K562 (cell line): ENCODE measurements around the gene TRAPPC2L.

Source experiments
- BCOR ChIP-seq: fragments of 450-650 bp; IDR thresholded peaks from 2 replicates; pipeline ENCODE4 v1.6.1; 2016
- BRF2 ChIP-seq: IDR thresholded peaks from 3 replicates; pipeline ENCODE4 v1.6.1; 2011; ENCODE audit warnings: borderline replicate concordance, mild to moderate bottlenecking; ENCODE audit not compliant: insufficient read length, insufficient read depth
- CTCF ChIP-seq, 3 experiments: IDR thresholded peaks in 2 of 3; conservative IDR thresholded peaks in 1 of 3; 2 replicates each; pipeline ENCODE4 v1.5.1; 2011 to 2012; ENCODE audit warnings: low read length in 3 of 3, mild to moderate bottlenecking in 3 of 3, control low read depth in 2 of 3, improper control_type of control experiment in 1 of 3, inconsistent platforms in 1 of 3, low read depth in 1 of 3, mixed read lengths in 1 of 3, moderate library complexity in 1 of 3; ENCODE audit not compliant: insufficient read depth in 2 of 3
- CXXC5 ChIP-seq: fragments of 250-450 bp; sonication (Bioruptor Pico); IDR thresholded peaks from 2 replicates; pipeline ENCODE4 v1.8.0; 2022; ENCODE audit warnings: inconsistent platforms, mild to moderate bottlenecking, moderate library complexity
- JUNB ChIP-seq: fragments of 450-650 bp; formaldehyde crosslinking; conservative IDR thresholded peaks from 2 replicates; pipeline ENCODE4 v1.4.0; 2020; ENCODE audit warnings: mild to moderate bottlenecking
- KLF16 ChIP-seq: IDR thresholded peaks from 2 replicates; pipeline ENCODE4 v1.6.1; 2016; ENCODE audit warnings: antibody characterized with exemption
- NR3C1 ChIP-seq: sonication (generic); formaldehyde crosslinking; IDR thresholded peaks from 2 replicates; pipeline ENCODE4 v1.8.1; 2022; ENCODE audit warnings: missing genetic modification reagents
- POLR2A ChIP-seq: fragments of 450-650 bp; conservative IDR thresholded peaks from 2 replicates; pipeline ENCODE4 v1.6.1; 2016
- STAT5B ChIP-seq: fragments of 250-450 bp; sonication (Bioruptor Pico); IDR thresholded peaks from 2 replicates; pipeline ENCODE4 v1.8.0; 2021; ENCODE audit warnings: mild to moderate bottlenecking, inconsistent platforms
- TARDBP ChIP-seq: fragments of 450-650 bp; IDR thresholded peaks from 2 replicates; pipeline ENCODE4 v1.6.1; 2016
- ZNF239 ChIP-seq: fragments of 250-450 bp; sonication (Bioruptor Pico); IDR thresholded peaks from 2 replicates; pipeline ENCODE4 v1.4.0; 2020; ENCODE audit warnings: mild to moderate bottlenecking
- ZNF324 ChIP-seq: fragments of 250-450 bp; sonication (Bioruptor Pico); IDR thresholded peaks from 2 replicates; pipeline ENCODE4 v1.4.0; 2020; ENCODE audit warnings: mild to moderate bottlenecking
- ZNF766 ChIP-seq: fragments of 200-800 bp; sonication (Bioruptor generic); conservative IDR thresholded peaks from 2 replicates; pipeline ENCODE4 v1.6.1; 2016; ENCODE audit warnings: missing genetic modification characterization, missing compliant biosample characterization
- TF ChIP-seq, protein P1 (sequence below): fragments of 150-350 bp; IDR thresholded peaks from 2 replicates; pipeline ENCODE4 v1.6.1; 2014; ENCODE audit warnings: low read depth, mild to moderate bottlenecking, low read length, borderline replicate concordance

DNA sequence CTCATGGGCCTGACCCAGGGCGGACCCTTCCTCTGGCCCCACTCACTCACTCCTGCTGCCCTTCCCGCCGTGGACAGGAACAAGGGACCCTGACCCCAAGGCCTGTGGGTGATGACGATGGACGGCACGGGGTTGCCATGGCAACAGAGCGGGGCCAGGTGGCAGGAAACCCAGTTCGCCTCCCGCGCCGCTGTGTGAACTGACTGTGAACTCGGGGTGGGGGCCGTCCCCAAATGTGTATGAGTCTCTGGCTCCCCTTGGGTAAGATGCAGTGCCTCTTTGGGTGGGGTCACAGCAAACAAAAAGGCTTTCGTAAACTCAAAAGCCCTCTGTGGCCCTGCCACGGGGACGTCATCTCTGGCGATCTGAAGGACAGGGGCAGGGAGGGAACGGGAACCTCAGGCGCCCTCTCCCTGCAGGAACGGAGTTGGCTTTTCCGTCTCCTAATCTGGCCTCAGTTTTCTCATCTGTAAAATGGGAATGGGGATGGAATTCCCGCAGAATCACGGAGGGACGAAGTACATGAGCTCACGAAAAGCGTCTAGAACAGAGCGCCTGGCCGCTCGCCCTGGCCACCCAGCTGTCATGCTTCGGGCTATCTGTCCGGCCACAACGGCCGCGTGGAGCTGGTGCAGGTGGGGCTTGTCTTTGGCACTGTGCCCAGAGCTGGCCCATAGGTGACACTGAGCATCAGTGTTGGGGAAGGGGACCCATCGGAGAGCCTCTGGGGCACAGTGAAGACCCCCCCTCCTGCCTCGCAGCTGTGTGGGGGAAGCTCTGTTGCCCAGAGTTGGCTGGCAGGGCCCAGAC lies 54.4 kb downstream of the TRAPPC2L start:
- no peak for TF ChIP-seq CXXC5
- TF ChIP-seq BRF2, result no peak
- TF ChIP-seq NR3C1 (CRISPR knock-in tag), result no peak
- TF ChIP-seq CTCF (IDR thresholded peaks at IDR 0.05 in 2 of 3, conservative IDR thresholded peaks at IDR 0.05 in 1 of 3; ENCODE audit: insufficient read depth in 2 of 3, low read depth in 1 of 3, low read length in 3 of 3), result no peak
- peak; percentile 19; the same call in 1 of the 2 replicates for TF ChIP-seq POLR2A
- no peak for TF ChIP-seq ZNF324 (CRISPR knock-in tag)
- no peak for TF ChIP-seq STAT5B (CRISPR knock-in tag)
- no peak for TF ChIP-seq JUNB (CRISPR knock-in tag)
- TF ChIP-seq TARDBP, result no peak
- TF ChIP-seq, protein P1, sequence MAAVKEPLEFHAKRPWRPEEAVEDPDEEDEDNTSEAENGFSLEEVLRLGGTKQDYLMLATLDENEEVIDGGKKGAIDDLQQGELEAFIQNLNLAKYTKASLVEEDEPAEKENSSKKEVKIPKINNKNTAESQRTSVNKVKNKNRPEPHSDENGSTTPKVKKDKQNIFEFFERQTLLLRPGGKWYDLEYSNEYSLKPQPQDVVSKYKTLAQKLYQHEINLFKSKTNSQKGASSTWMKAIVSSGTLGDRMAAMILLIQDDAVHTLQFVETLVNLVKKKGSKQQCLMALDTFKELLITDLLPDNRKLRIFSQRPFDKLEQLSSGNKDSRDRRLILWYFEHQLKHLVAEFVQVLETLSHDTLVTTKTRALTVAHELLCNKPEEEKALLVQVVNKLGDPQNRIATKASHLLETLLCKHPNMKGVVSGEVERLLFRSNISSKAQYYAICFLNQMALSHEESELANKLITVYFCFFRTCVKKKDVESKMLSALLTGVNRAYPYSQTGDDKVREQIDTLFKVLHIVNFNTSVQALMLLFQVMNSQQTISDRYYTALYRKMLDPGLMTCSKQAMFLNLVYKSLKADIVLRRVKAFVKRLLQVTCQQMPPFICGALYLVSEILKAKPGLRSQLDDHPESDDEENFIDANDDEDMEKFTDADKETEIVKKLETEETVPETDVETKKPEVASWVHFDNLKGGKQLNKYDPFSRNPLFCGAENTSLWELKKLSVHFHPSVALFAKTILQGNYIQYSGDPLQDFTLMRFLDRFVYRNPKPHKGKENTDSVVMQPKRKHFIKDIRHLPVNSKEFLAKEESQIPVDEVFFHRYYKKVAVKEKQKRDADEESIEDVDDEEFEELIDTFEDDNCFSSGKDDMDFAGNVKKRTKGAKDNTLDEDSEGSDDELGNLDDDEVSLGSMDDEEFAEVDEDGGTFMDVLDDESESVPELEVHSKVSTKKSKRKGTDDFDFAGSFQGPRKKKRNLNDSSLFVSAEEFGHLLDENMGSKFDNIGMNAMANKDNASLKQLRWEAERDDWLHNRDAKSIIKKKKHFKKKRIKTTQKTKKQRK, result no peak
- peak; percentile 90 for TF ChIP-seq BCOR
- no peak for TF ChIP-seq KLF16
- TF ChIP-seq ZNF766 (CRISPR knock-in tag), result no peak
- no peak for TF ChIP-seq ZNF239 (CRISPR knock-in tag)
